CD1c-positive myeloid dendritic cell (primary cell): ENCODE data around the gene ADAMTS9.

ENCODE experiments used
- DNase-seq: peaks from one replicate; pipeline ENCODE4 v3.0.0-alpha.2; 2016; ENCODE audit errors: extremely low spot score

Gene ADAMTS9

GRCh38 chr3:64620020-64620419 is 67.8 kb downstream of the ADAMTS9 start:
- no peak for DNase-seq

GRCh38 chr3:64619216-64619615 is 68.6 kb downstream of the ADAMTS9 start:
- DNase-seq, result no peak

GRCh38 chr3:64617610-64618009 is 70.2 kb downstream of the ADAMTS9 start:
- DNase-seq, result no peak

GRCh38 chr3:64616953-64617352 is 70.8 kb downstream of the ADAMTS9 start:
- no peak for DNase-seq

- no peak for DNase-seq
These were observed 74.8 kb downstream of the ADAMTS9 start for GRCh38 chr3:64612916-64613526.

GRCh38 chr3:64612082-64612860 is 75.5 kb downstream of the ADAMTS9 start:
- no peak for DNase-seq

GRCh38 chr3:64608741-64609140 is 79.1 kb downstream of the ADAMTS9 start:
- no peak for DNase-seq

GRCh38 chr3:64607032-64607551 is 80.7 kb downstream of the ADAMTS9 start:
- DNase-seq, result no peak

- no peak for DNase-seq
These were observed 83.5 kb downstream of the ADAMTS9 start for GRCh38 chr3:64604313-64604712.

GRCh38 chr3:64601824-64602223 is 86.0 kb downstream of the ADAMTS9 start:
- DNase-seq, result no peak

- DNase-seq, result no peak
These were observed 87.4 kb downstream of the ADAMTS9 start for GRCh38 chr3:64600246-64600950.

GRCh38 chr3:64599651-64600050 is 88.1 kb downstream of the ADAMTS9 start:
- no peak for DNase-seq

- no peak for DNase-seq
These were observed 92.5 kb downstream of the ADAMTS9 start for GRCh38 chr3:64595253-64595694.

GRCh38 chr3:64594134-64594533 is 93.7 kb downstream of the ADAMTS9 start:
- no peak for DNase-seq

- DNase-seq, result no peak
These were observed 94.5 kb downstream of the ADAMTS9 start for GRCh38 chr3:64593350-64593749.

- DNase-seq, result no peak
These were observed 96.2 kb downstream of the ADAMTS9 start for GRCh38 chr3:64591615-64592014.

- DNase-seq, result no peak
These were observed 99.4 kb downstream of the ADAMTS9 start for GRCh38 chr3:64588380-64588779.

GRCh38 chr3:64586952-64587351 is 100.8 kb downstream of the ADAMTS9 start:
- DNase-seq, result no peak

GRCh38 chr3:64584179-64584578 is 103.6 kb downstream of the ADAMTS9 start:
- DNase-seq, result no peak

GRCh38 chr3:64578797-64579196 is 109.0 kb downstream of the ADAMTS9 start:
- no peak for DNase-seq

GRCh38 chr3:64578062-64578770 is 109.6 kb downstream of the ADAMTS9 start:
- DNase-seq, result no peak

- DNase-seq, result no peak
These were observed 111.5 kb downstream of the ADAMTS9 start for GRCh38 chr3:64576211-64576775.
